Measurements from ENCODE around the gene SLC25A21.
A peak's percentile ranks its signal among the peaks of the same experiment; 100 is the strongest.

The SLC25A21 gene

DNA sequence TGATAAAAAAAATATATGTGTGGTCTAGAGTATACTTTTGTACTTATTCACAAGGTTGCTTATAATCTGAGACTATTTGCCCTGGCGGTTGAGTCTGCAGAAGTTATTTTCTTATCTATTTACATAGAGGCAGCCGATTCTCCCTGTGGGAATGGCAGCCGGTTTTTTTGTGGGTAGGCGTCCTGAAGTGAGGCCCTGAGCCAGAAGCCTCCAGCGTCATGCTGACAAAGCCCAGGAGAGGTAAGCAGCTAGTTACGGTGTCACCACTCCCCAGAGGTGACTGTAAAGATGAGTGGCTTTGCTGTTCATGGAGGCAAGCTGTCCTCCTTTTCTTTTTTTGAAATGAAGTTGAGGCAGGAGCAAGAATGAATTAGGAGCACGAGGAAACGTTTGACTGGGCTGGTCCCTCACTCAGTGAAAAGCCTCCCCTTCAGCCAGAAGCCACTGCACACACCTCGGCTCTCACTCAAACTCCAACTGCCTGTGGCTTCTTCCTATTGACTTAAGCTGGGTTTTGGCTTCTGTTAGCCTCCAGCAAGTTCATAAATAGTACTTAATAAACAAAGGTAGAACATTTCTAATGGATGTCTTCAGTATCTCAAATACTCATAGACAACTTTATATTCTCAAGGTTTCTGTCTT lies 489.2 kb downstream of the SLC25A21 start:
- no peak for DNase-seq

GRCh38 chr14:36682338-36682737 lies 490.1 kb downstream of the SLC25A21 start:
- DNase-seq = no peak

- DNase-seq = no peak
Observed at GRCh38 chr14:36676236-36676635, 496.2 kb downstream of the SLC25A21 start.

- DNase-seq = no peak
Observed at GRCh38 chr14:36675581-36675980, 496.8 kb downstream of the SLC25A21 start.

DNA sequence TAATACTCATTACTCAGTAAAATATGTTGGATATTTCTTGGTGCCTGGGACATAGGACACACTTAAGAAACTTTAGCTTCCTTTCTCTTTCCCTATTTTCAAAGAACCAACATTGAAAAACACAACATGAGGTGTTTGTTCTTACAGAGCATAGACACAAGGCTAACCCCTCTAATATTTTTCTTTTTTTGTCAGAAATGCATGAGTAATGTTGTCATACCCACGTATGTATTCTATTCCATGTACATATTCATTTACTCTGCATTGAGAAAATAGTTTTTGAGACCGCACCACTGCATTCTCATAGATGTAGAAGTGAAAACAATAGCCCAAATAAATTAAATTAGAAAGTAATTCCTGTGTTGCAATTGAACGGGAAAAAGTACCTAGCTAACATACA lies 497.7 kb downstream of the SLC25A21 start:
- no peak for DNase-seq

DNA sequence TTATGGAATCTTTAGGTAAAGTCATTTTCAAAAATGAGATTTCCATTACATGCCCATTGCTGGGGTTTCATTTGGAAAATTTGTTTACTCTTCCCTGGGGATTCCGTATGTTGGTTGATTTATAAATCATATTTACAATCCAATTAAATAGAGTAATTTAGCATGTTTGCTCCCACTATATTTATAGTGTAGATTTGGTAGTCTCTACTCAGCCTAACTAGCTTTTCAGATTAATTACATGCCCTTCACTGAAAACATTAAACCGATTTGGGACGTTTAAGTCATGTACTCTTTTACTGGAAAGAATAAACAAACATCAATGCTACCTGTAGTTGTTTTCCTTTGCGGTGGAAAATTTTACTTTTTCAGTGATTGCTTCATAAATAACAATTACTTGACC lies 500.3 kb downstream of the SLC25A21 start:
- peak; percentile 76 for DNase-seq

GRCh38 chr14:36671149-36671548 lies 501.3 kb downstream of the SLC25A21 start:
- peak; percentile 88 for DNase-seq

GRCh38 chr14:36667679-36668078 lies 504.7 kb downstream of the SLC25A21 start:
- DNase-seq = no peak

DNA sequence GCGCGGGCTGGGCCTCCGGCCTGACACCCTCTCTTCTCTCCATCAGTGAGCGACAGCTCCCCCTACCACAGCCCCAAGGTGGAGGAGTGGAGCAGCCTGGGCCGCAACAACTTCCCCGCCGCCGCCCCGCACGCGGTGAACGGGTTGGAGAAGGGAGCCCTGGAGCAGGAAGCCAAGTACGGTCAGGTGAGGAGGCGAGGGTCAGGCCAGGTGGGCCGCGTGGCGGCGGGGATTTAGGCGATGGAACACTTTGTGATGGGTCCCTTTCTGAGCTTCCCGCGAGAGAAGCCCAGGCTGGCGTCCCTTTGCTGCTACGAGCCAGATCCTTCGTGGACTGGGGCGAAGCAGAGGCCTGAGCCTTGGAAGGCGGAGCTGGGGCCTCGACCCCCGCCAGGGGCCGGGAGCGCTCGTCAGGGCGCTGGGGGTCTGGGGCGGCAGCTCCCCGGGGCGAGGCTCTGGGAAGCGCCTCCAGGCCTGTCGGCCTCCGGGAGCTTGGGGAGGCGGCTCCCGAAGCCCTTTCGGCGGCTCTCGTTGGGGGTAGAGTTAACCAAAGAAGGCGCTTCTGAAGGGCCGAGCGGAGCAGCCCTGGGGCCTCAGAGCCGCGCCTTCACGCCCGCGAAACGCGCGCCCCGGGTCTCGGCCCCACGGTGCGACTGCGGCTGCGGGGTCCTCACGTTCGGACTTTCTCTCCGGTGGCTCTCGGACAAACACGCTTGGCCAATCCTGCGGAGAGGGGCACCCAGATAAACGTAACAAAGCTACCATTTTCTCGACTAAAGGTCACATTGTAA lies 505.8 kb downstream of the SLC25A21 start:
- DNase-seq = no peak

DNA sequence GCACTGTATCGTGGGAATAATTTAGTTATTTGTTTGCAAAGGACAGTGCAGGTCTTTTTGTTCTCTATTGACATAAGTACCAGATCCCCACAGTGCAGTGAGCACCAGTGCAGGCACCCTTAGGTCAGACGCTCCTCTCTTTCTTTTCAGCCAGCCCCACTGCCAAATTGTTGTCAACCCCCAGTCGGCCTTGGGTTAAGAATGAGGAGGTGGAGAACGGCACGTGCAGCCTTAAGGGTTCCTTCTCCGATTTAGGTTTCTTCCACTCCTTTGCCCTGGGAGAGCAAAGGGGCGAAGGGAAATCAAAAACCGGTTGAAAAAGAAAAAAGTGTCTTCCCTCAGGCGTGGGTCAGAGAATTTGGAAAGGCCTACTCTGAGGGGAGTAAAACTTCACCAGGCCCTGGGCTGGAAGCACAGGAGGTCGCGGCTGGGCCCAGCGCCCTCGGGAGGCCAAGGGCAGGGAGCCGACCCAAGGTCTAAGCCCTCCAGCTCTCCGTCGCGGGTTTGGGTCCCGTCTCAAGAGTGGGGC lies 506.5 kb downstream of the SLC25A21 start:
- DNase-seq = peak; percentile 24

- no peak for DNase-seq
Observed at GRCh38 chr14:36664322-36665193, 507.8 kb downstream of the SLC25A21 start.

DNA sequence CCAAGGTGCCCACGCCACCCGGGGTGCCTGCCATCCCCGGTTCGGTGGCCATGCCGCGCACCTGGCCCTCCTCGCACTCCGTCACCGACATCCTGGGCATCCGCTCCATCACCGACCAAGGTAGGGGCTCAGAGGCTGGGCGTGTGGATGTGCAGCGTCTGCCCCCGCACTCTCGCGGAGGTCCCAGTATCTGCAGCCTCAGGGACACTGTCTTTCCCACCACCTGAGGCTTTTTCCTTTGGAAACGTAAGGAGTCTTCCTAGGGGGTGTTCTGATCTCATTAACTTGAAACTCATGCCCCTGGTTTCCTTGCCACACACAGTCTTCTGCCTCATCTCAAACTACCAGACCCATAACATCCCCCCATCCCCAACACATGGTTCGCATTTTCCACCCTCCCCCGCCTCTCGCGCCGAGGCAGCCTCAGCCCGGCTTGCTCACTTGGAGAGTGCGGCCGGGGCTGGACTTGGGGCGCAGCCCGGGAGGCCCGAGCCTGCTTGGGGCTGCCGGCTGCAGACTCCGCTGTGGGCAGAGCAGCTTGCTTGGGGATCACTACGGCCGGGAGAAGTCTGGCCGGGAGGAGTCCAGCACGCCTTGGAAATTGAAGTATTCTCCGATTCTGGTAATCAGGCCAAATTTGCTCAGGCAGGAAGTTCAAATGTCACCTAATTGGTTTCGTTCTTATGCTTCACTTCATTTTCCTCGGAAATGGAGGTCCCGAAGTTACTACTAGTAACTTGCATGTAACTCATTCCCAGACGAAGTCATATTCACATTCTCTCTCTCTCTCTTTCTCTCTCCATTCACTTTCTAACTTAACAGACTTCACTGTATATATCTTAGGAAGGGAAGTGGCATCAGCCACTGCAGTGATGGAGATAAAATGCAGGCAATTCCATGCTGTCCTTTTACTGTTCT lies 508.7 kb downstream of the SLC25A21 start:
- DNase-seq = peak; percentile 70

DNA sequence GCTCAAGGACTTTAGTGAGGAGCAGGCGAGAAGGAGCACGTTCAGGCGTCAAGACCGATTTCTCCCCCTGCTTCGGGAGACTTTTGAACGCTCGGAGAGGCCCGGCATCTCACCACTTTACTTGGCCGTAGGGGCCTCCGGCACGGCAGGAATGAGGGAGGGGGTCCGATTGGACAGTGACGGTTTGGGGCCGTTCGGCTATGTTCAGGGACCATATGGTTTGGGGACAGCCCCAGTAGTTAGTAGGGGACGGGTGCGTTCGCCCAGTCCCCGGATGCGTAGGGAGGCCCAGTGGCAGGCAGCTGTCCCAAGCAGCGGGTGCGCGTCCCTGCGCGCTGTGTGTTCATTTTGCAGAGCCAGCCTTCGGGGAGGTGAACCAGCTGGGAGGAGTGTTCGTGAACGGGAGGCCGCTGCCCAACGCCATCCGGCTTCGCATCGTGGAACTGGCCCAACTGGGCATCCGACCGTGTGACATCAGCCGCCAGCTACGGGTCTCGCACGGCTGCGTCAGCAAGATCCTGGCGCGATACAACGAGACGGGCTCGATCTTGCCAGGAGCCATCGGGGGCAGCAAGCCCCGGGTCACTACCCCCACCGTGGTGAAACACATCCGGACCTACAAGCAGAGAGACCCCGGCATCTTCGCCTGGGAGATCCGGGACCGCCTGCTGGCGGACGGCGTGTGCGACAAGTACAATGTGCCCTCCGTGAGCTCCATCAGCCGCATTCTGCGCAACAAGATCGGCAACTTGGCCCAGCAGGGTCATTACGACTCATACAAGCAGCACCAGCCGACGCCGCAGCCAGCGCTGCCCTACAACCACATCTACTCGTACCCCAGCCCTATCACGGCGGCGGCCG lies 509.6 kb downstream of the SLC25A21 start:
- peak; percentile 70 for DNase-seq

GRCh38 chr14:36662258-36662542 lies 510.2 kb downstream of the SLC25A21 start:
- DNase-seq = no peak

DNA sequence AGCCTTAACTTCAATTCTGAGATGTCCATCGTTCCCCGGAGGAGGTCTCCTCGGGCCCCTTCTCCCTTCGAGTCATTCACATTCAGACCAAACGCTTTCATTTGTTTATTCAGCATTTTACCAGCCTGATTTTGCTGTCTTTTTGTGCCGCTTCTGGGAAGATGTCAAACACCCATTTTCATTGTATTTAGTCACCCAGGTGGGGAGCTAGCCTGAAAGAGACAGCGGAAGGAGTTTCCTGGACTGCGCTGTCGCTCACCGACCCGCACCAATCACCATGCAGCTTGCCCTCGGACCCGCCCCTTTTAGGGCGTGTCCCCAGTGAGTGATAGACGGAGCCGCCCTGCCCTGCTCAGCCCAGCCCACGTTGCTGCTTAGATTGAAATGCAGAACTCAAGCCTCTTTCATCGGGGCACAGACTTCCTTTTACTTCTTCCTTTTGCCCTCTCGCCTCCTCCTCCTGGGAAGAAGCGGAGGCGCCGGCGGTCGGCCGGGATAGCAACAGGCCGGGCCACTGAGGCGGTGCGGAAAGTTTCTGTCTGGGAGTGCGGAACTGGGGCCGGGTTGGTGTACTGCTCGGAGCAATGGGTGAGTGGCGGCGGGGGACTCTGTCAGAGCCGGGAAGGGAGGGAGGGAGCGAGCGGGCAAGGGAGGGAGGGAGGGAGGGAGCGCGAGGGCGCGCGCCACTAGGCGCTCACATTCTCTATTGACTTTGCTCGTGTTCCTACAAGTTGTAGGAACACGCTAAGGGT lies 510.7 kb downstream of the SLC25A21 start, which contains the start of gene PAX9:
PAX9 (plus strand) TSS at position 355 of the 752 bp plus-strand sequence; CDS start at position 585, 230 bp downstream.
- peak; percentile 89 for DNase-seq

GRCh38 chr14:36660736-36661505 lies 511.5 kb downstream of the SLC25A21 start:
- DNase-seq = no peak

GRCh38 chr14:36659822-36660735 lies 512.3 kb downstream of the SLC25A21 start:
- no peak for DNase-seq

GRCh38 chr14:36659010-36659821 lies 513.2 kb downstream of the SLC25A21 start:
- no peak for DNase-seq
